Glutamatergic neuron (in vitro differentiated cells): Measurements from ENCODE around the gene RDH13. TPM values are rescaled to one million over a fixed set of nuclear protein-coding genes. Genes with fewer than 3 reads are reported as not detected.
"Not testable (repeated sequence)": the region's sequence is repeated elsewhere in the genome, so short reads cannot be mapped to it uniquely, and the experiment has no call there.

Experiments used
- DNase-seq: peaks from one replicate; pipeline ENCODE4 v3.0.0; 2022
- H3K27ac Mint-ChIP-seq: one replicate; pipeline ENCODE4 v1.8.0; 2020; ENCODE audit warnings: mild to moderate bottlenecking, mixed read lengths, inconsistent platforms; ENCODE audit not compliant: unreplicated experiment
- H3K27me3 Mint-ChIP-seq: one replicate; pipeline ENCODE4 v1.8.0; 2020; ENCODE audit warnings: mild to moderate bottlenecking, moderate library complexity, mixed read lengths, inconsistent platforms; ENCODE audit not compliant: unreplicated experiment
- H3K36me3 Mint-ChIP-seq: one replicate; pipeline ENCODE4 v1.8.0; 2020; ENCODE audit warnings: mild to moderate bottlenecking, mixed read lengths, inconsistent platforms; ENCODE audit not compliant: unreplicated experiment
- H3K4me1 Mint-ChIP-seq: one replicate; pipeline ENCODE4 v1.8.0; 2020; ENCODE audit warnings: mild to moderate bottlenecking, low read depth, mixed read lengths, inconsistent platforms; ENCODE audit not compliant: unreplicated experiment
- H3K4me3 Mint-ChIP-seq: one replicate; pipeline ENCODE4 v1.8.0; 2020; ENCODE audit warnings: mild to moderate bottlenecking, mixed read lengths, inconsistent platforms; ENCODE audit not compliant: unreplicated experiment
- H3K9me3 Mint-ChIP-seq: one replicate; pipeline ENCODE4 v1.8.0; 2020; ENCODE audit warnings: mild to moderate bottlenecking, moderate library complexity, mixed read lengths, inconsistent platforms; ENCODE audit not compliant: unreplicated experiment
- CTCF ChIP-seq: fragments of 200-600 bp; sonication (generic); IDR thresholded peaks from one replicate; pipeline ENCODE4 v1.5.0; 2021; ENCODE audit not compliant: partially characterized antibody, unreplicated experiment
- total RNA-seq: library from RNA; stranded (reverse); fragmentation: NEBNext Ultra II Directional; extraction: Animal tissue kit (Norgen Biotek cat#: 25700); gene quantifications from one replicate; pipeline ENCODE4 v1.2.1, GENCODE V29; 2021; ENCODE audit not compliant: unreplicated experiment

The RDH13 gene
- total RNA-seq, 1 donor from 2014 or later = 17.9 TPM

DNA sequence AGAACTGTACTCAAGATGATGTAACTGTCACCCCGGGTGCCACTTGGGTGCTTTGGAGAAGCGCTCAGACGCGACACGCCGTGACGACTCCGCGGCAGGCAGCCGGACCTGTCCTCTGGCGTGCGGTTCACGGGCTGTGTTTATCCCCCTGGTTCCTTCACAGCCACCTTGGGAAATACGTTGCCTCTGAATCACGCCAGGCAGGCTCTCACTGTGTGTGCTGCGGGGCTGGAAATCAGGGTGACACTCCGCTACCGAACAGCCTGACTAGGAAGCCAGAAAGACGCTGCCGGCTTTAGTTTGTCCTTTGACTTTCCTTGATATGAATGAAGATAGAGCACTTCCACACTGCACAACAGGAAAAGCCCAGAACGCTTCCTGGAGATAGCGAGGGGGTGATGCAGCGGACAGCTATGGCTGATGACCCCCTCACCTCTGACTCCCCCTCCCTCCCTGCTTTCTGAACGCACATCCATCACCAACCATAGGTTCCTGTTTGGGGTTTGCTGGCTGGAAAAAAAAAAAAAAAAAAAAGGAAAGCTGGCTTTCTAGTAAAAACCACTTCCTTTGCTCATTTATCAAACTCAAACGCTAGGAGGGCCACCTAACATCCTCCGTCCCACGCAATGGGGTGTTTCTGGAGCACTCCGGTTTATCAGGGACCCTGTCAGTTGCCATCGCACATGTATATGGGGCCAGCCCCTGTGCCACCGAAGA is 21.2 kb downstream of the RDH13 start:
- no peak overlapping the region for H3K4me3 Mint-ChIP-seq
- no peak overlapping the region for H3K27ac Mint-ChIP-seq
- H3K9me3 Mint-ChIP-seq = peaks cover 6% of the 10 kb centered on the region

GRCh38 chr19:55041244-55041626 is 21.7 kb downstream of the RDH13 start:
- Mint-ChIP-seq H3K27ac (no peak overlapping the region), H3K4me3 (no peak overlapping the region), H3K4me1 (no peaks in the 10 kb centered on the region), H3K36me3 (peaks cover 4% of the 10 kb centered on the region), H3K27me3 (peaks cover 2% of the 10 kb centered on the region), H3K9me3 (peaks cover 6% of the 10 kb centered on the region)
- no peak for TF ChIP-seq CTCF
- DNase-seq = no peak

More for the DNA sequence above, 21.2 kb downstream of the RDH13 start:
- no peak for TF ChIP-seq CTCF
- peaks cover 4% of the 10 kb centered on the region for H3K36me3 Mint-ChIP-seq
- H3K4me1 Mint-ChIP-seq = no peaks in the 10 kb centered on the region
- DNase-seq = no peak
- peaks cover 2% of the 10 kb centered on the region for H3K27me3 Mint-ChIP-seq

DNA sequence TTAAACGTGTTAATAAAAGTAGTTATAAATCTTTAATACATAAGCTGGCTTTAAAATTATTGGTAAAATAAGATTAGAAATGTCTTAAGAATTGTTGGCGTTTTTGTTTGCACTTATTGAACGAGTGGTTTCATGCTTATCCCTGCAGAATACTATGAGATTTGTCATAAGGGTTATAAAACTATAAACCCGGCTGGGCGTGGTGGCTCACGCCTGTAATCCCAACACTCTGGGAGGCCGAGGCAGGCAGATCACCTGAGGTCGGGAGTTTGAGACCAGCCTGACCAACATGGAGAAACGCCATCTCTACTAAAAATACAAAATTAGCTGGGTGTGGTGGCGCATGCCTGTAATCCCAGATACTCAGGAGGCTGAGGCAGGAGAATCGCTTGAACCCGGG is 22.3 kb downstream of the RDH13 start:
- not testable (repeated sequence) for H3K36me3 Mint-ChIP-seq, H3K27ac Mint-ChIP-seq, H3K4me1 Mint-ChIP-seq, DNase-seq, H3K4me3 Mint-ChIP-seq, H3K27me3 Mint-ChIP-seq, H3K9me3 Mint-ChIP-seq

DNA sequence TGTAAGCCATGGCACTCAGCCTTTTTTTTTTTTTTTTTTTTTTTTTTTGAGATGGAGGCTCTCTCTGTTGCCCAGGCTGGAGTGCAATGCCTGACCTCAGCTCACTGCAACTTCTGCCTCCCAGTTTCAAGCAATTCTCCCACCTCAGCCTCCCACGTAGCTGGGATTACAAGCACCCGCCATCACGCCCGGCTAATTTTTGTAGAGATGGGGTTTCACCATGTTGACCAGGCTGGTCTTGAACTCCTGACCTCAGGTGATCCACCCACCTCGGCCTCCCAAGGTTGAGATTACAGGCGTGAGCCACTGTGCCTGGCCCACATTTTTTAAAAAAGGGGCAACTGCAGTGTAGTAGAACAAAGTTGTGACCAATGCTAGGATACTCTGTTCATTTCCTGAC is 25.3 kb downstream of the RDH13 start:
- H3K9me3 Mint-ChIP-seq, DNase-seq, H3K36me3 Mint-ChIP-seq, H3K4me3 Mint-ChIP-seq, H3K4me1 Mint-ChIP-seq, H3K27me3 Mint-ChIP-seq, H3K27ac Mint-ChIP-seq: not testable (repeated sequence)

DNA sequence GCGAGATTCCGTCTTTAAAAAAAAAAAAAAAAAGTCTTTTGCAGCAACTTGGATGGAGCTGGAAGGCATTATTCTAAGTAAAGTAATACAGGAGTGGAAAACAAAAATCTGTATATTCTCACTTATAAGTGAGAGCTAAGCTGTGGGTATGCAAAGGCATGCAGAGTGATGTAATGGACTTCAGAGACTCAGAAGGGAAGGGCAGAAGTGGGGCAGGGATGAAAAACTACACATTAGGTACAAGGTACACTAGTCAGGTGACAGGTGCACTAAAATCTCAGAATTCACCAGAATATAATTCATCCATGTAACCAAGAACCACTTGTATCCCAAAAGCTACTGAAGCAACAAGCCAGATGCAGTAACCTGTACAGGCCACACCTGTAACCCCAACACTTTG is 26.9 kb downstream of the RDH13 start:
- H3K27me3 Mint-ChIP-seq = peaks cover 2% of the 10 kb centered on the region
- no peak overlapping the region for H3K4me3 Mint-ChIP-seq
- no peaks in the 10 kb centered on the region for H3K4me1 Mint-ChIP-seq
- no peak for DNase-seq
- no peak for TF ChIP-seq CTCF
- H3K36me3 Mint-ChIP-seq = peaks cover 9% of the 10 kb centered on the region
- peaks cover 6% of the 10 kb centered on the region for H3K9me3 Mint-ChIP-seq
- no peak overlapping the region for H3K27ac Mint-ChIP-seq

DNA sequence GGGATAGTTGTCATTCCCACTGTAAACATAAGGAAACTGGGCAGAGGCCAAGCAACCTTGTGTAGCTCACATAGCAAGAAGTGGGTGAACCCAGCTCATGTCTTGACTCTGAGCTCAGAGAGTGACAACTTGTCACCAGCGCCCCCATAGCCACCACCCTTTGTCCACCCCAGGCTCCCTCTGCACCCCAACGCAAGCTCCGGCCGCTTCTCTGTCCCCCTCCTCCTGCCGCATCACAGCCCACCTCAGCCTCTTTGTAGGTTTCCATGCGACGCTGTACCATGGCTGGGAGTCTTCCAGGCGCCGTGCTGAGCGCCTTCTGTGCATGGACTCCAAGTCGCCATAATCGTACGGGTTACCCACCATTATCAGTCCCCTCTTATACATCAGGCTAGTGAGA is 28.2 kb downstream of the RDH13 start:
- Mint-ChIP-seq H3K9me3 (peaks cover 5% of the 10 kb centered on the region), H3K27ac (no peak overlapping the region), H3K4me3 (no peak overlapping the region), H3K4me1 (no peaks in the 10 kb centered on the region), H3K36me3 (peaks cover 6% of the 10 kb centered on the region), H3K27me3 (peaks cover under 1% of the 10 kb centered on the region)
- TF ChIP-seq CTCF = no peak
- DNase-seq = no peak

GRCh38 chr19:55032976-55033643 is 29.8 kb downstream of the RDH13 start:
- not testable (repeated sequence) for DNase-seq, H3K9me3 Mint-ChIP-seq, H3K4me3 Mint-ChIP-seq, H3K27ac Mint-ChIP-seq, H3K36me3 Mint-ChIP-seq, H3K4me1 Mint-ChIP-seq, H3K27me3 Mint-ChIP-seq
